DOHH2 (cell line): ENCODE data around the gene CCK.

Source experiments
- H3F3A ChIP-seq: fragments of 200-600 bp; sonication (generic), shearing (Covaris generic); 2 replicates; pipeline ENCODE4 v1.6.0; 2016; ENCODE audit warnings: antibody characterized with exemption, mild to moderate bottlenecking; ENCODE audit not compliant: control insufficient read depth, insufficient read depth
- H3K27ac ChIP-seq: fragments of 200-600 bp; sonication (generic); 2 replicates; pipeline ENCODE4 v1.5.1; 2014; ENCODE audit warnings: low read depth, mild to moderate bottlenecking, low read length, moderate library complexity
- H3K27me3 ChIP-seq: fragments of 200-600 bp; sonication (generic); 2 replicates; pipeline ENCODE4 v1.6.1; 2014; ENCODE audit warnings: mild to moderate bottlenecking, low read length, mixed read lengths; ENCODE audit not compliant: control insufficient read depth
- H3K36me3 ChIP-seq: fragments of 200-600 bp; sonication (generic); 2 replicates; pipeline ENCODE4 v1.6.1; 2014; ENCODE audit warnings: mild to moderate bottlenecking, low read length, moderate library complexity, mixed read lengths; ENCODE audit not compliant: control insufficient read depth
- H3K4me1 ChIP-seq: fragments of 200-600 bp; sonication (generic); 2 replicates; pipeline ENCODE4 v1.6.1; 2014; ENCODE audit warnings: mild to moderate bottlenecking, low read length, mixed read lengths; ENCODE audit not compliant: control insufficient read depth
- H3K4me2 ChIP-seq: fragments of 200-600 bp; sonication (generic); 2 replicates; pipeline ENCODE4 v1.6.0; 2014; ENCODE audit warnings: mild to moderate bottlenecking, low read length, moderate library complexity
- H3K4me3 ChIP-seq: fragments of 200-600 bp; sonication (generic); 2 replicates; pipeline ENCODE4 v1.5.1; 2014; ENCODE audit warnings: mild to moderate bottlenecking, low read length, mixed read lengths
- H3K79me2 ChIP-seq: fragments of 200-600 bp; sonication (generic); 2 replicates; pipeline ENCODE4 v1.6.1; 2014; ENCODE audit warnings: mild to moderate bottlenecking, low read length, mixed read lengths; ENCODE audit not compliant: control insufficient read depth
- H3K9me2 ChIP-seq: fragments of 200-600 bp; sonication (generic); replicated peaks from 2 replicates; pipeline ENCODE4 v1.6.1; 2014; ENCODE audit warnings: mild to moderate bottlenecking, low read length, mixed read lengths; ENCODE audit not compliant: control insufficient read depth
- H3K9me3 ChIP-seq: fragments of 200-600 bp; sonication (generic); 2 replicates; pipeline ENCODE4 v1.6.1; 2014; ENCODE audit warnings: antibody characterized with exemption, low read length, mixed read lengths; ENCODE audit not compliant: control insufficient read depth, insufficient read depth
- H4K20me1 ChIP-seq: fragments of 200-600 bp; sonication (generic); 2 replicates; pipeline ENCODE4 v1.6.0; 2014; ENCODE audit warnings: low read depth, mild to moderate bottlenecking, antibody characterized with exemption, low read length, moderate library complexity; ENCODE audit not compliant: control insufficient read depth, insufficient read depth
- EZH2phosphoT487 ChIP-seq: fragments of 200-600 bp; sonication (generic); IDR thresholded peaks from 2 replicates; pipeline ENCODE4 v1.6.1; 2017; ENCODE audit warnings: borderline replicate concordance, mild to moderate bottlenecking, antibody characterized with exemption, low read length, moderate library complexity, mixed read lengths
- TF ChIP-seq, protein P1 (sequence below): fragments of 200-600 bp; sonication (generic); IDR thresholded peaks from one replicate; pipeline ENCODE4 v1.5.1; 2014; ENCODE audit warnings: antibody characterized with exemption, mild to moderate bottlenecking, low read depth, low read length; ENCODE audit not compliant: poor library complexity, severe bottlenecking

Gene CCK

DNA sequence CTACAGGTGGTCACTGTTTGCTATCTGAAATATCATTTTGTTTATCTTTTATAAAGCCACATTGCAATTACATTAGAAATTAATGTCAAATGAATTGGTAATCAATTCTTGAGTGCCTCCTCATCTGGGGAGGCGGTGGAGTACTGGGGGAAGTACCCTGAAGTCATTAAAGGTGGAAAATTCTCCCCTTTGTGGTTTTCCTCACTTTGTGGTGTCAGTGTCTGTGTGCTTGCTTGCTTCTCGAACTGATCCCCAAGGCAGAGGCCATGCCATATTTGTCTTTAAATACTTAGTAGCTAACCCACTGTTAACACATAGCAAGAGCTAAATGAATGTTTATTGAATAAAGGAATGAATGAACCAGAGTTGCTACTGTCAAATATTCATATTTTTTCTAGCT is 40.5 kb upstream of the CCK start:
- H3K79me2 ChIP-seq: no peaks in the 10 kb centered on the region
- no peaks in the 10 kb centered on the region for H4K20me1 ChIP-seq
- H3K4me2 ChIP-seq: no peak overlapping the region
- H3K9me3 ChIP-seq: no peaks in the 10 kb centered on the region
- H3K4me3 ChIP-seq: no peak overlapping the region
- H3K27ac ChIP-seq: no peak overlapping the region
- H3K4me1 ChIP-seq: peaks cover 13% of the 10 kb centered on the region
- no peak for TF ChIP-seq EZH2phosphoT487
- TF ChIP-seq, protein P1, sequence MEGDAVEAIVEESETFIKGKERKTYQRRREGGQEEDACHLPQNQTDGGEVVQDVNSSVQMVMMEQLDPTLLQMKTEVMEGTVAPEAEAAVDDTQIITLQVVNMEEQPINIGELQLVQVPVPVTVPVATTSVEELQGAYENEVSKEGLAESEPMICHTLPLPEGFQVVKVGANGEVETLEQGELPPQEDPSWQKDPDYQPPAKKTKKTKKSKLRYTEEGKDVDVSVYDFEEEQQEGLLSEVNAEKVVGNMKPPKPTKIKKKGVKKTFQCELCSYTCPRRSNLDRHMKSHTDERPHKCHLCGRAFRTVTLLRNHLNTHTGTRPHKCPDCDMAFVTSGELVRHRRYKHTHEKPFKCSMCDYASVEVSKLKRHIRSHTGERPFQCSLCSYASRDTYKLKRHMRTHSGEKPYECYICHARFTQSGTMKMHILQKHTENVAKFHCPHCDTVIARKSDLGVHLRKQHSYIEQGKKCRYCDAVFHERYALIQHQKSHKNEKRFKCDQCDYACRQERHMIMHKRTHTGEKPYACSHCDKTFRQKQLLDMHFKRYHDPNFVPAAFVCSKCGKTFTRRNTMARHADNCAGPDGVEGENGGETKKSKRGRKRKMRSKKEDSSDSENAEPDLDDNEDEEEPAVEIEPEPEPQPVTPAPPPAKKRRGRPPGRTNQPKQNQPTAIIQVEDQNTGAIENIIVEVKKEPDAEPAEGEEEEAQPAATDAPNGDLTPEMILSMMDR: no peak
- H3F3A ChIP-seq: no peaks in the 10 kb centered on the region
- H3K9me2 ChIP-seq: no peaks in the 10 kb centered on the region
- H3K36me3 ChIP-seq: no peaks in the 10 kb centered on the region
- no peaks in the 10 kb centered on the region for H3K27me3 ChIP-seq

DNA sequence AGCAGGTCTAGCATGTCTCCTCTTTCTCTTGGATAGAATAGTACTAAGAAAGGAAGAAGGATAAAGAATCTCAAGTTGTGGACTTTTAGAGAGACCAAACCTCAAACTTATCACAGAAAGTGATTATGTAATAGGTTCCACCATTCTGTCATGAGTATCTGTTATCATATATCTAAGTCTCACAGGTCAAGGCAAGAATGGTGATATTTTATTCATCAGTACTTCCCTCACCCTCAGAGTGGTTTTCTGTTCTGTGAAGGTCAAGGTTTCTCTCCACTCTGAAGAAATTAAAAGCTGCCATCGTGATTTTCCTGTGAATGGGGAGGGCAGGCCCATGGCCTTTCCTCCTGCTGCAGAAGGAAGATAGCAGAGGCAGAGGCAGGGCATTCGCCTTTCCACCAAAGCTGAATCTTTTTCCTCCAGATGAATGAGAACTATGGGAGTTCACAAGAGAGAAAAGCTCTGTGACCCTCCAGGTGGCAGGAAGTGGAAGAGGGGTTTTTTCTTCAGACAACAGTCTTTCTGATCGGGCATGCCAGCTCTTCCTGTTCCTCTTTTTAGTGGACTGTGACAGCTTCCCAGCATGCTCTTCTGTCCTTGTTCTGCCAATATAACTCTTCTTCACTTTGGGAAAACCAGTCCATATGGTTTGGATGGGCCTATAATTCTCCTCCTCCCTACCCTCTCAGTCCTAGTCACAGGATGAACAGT is 37.1 kb upstream of the CCK start:
- Histone ChIP-seq H3K79me2 (no peaks in the 10 kb centered on the region), H3K4me3 (peak overlapping the region; percentile 33), H3K4me2 (peak overlapping the region; percentile 54), H3K36me3 (no peaks in the 10 kb centered on the region), H3K9me2 (no peaks in the 10 kb centered on the region), H3K27ac (peak overlapping the region; percentile 33), H3F3A (no peaks in the 10 kb centered on the region), H4K20me1 (no peaks in the 10 kb centered on the region), H3K9me3 (no peaks in the 10 kb centered on the region), H3K27me3 (no peaks in the 10 kb centered on the region), H3K4me1 (peaks cover 13% of the 10 kb centered on the region)
- TF ChIP-seq, protein P1: no peak
- TF ChIP-seq EZH2phosphoT487: no peak

DNA sequence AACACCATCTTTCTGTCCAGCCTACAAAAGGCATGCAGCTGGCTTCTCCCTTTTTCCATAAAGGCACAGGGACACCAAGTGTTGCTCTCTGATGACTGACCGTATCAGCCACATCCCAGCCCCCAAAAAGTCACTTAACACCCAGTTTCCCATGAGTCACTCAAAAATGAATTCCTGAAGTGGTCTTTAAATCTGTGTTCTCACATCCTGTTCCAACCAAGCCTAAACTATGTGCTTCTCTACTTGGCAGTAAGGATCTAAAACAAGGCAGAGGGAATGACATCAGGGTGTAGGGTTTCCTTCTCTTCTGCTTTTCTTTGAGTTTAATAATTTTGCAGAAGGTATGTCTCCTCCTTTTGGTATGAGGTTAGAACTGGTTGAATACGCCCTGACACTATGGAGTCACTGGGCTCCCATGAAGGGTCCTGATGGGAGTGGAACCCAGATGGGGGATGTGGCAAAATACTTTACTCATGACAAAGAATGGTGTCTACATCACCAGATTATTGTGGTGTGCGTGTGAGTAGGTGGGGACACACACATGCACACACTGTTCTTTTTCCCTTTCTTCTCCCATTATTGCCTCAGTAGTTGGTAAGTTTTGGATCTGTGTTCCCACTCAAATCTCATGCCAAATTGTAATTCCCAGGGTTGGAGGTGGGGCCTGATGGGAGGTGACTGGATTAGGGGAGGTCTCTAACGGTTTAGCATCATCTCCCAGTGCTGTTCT is 35.6 kb upstream of the CCK start:
- Histone ChIP-seq H3K27ac (no peak overlapping the region), H3K4me1 (peaks cover 13% of the 10 kb centered on the region), H3K9me3 (no peaks in the 10 kb centered on the region), H3K79me2 (no peaks in the 10 kb centered on the region), H3F3A (no peaks in the 10 kb centered on the region), H4K20me1 (no peaks in the 10 kb centered on the region), H3K9me2 (no peaks in the 10 kb centered on the region), H3K4me3 (no peak overlapping the region), H3K27me3 (peaks cover 4% of the 10 kb centered on the region; the same call in 1 of the 2 replicates), H3K36me3 (no peaks in the 10 kb centered on the region), H3K4me2 (no peak overlapping the region)
- TF ChIP-seq, protein P1: no peak
- no peak for TF ChIP-seq EZH2phosphoT487
